MM.1S (cell line): ENCODE data around the gene NXF1.

Source experiments
- CTCF ChIP-seq: fragments of 300-600 bp; sonication (generic); IDR thresholded peaks from 2 replicates; pipeline ENCODE4 v1.5.1; 2016; ENCODE audit warnings: antibody characterized with exemption, low read length, mixed read lengths
- EZH2 ChIP-seq: fragments of 300-600 bp; sonication (generic); optimal IDR thresholded peaks from 2 replicates; pipeline ENCODE3; 2017; ENCODE audit warnings: low read depth, mild to moderate bottlenecking, antibody characterized with exemption, low read length, mixed read lengths
- EZH2phosphoT487 ChIP-seq: fragments of 300-600 bp; sonication (generic); IDR thresholded peaks from 2 replicates; pipeline ENCODE4 v1.6.1; 2018; ENCODE audit warnings: antibody characterized with exemption, low read length

DNA sequence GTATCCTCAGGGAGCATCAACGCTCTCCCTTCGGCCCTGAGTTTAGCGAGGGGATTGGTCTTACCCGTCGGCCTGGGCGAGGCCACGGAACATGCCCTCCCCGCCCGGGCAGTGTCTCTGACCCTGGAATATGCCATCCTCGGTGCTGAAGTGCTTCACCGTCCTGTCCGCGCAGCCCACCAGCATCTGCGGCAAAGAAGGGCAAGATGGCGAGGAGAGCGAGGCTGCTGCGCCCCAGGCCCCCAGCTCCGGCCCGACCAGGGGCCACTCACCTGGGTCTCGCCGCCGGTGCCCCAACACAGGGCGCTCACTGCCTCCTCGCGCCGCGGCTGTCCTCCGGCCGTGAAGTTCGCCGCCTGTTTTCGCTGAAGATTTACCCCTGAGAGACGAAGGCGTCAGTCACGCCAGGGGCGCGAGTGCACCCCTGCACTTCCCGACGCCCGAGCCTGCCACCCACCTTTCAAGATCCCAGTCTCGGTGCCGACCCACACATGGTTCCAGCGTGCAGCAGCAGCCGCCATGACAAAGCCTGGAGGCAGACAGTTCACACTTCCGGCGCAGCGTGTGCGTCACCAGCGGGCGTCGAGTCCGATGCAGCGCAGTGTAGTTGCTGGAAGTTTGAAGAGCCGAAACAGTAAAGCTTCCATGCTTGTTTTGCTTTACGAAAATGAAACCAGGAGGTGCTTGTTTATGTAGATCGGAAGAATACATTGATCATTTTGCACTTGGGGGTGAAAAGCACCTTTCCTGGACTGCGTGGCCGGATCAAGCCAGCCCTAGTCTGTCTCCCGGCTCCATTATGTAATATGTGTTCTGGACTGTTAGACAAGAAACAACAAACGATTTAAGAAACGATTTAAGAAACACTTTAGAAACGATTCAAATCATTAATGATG is 34.1 kb upstream of the NXF1 start, which contains the start of gene WDR74:
- TF ChIP-seq CTCF (no peak), EZH2 (no peak), EZH2phosphoT487 (no peak)
